ENCODE measurements around the gene TMEM119.

DNA sequence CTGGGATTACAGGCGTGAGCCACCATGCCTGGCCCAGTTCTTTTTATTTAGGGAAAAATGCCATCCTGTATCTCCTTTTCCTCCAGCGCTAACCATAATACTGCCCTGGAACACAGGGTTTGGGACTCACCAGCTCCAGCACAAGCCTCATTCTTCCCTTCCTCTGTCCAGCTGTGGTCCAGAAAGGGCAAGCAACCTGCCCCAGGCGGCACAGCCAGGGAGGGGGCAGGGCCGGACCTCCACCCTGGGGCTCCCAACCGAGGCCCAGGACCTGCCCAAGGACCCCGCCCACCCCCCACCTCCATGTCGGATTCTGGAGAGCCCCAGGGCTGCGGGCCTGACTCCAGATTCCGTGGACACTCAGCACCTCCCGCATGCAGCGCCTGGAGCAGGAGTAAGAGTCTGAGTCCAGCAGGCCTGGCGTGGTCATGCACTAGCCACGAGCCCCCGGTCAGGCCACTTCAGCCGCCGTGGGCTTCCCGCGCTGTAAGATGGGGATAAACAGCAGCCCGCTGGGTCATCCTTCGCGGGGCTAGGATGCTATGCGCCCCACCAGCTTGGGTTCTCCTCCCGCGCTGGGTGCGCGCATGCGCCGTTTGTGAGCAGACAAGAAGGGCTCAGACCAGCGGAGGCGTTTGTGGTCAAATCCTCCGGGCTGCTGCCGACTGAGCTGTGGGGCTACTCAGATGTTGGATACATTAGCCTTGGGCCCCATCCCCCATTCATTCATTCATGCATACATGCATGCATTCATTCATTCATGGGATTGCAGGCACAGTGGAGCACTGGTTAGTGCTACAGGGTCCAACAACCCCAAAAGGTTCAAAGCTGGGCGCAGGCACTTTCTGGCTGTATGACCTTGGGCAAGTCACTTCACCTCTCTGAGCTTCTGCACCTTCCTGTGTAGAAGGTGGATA, 16.3 kb downstream of the TMEM119 start:
- TF ChIP-seq, protein P1, sequence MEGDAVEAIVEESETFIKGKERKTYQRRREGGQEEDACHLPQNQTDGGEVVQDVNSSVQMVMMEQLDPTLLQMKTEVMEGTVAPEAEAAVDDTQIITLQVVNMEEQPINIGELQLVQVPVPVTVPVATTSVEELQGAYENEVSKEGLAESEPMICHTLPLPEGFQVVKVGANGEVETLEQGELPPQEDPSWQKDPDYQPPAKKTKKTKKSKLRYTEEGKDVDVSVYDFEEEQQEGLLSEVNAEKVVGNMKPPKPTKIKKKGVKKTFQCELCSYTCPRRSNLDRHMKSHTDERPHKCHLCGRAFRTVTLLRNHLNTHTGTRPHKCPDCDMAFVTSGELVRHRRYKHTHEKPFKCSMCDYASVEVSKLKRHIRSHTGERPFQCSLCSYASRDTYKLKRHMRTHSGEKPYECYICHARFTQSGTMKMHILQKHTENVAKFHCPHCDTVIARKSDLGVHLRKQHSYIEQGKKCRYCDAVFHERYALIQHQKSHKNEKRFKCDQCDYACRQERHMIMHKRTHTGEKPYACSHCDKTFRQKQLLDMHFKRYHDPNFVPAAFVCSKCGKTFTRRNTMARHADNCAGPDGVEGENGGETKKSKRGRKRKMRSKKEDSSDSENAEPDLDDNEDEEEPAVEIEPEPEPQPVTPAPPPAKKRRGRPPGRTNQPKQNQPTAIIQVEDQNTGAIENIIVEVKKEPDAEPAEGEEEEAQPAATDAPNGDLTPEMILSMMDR (IDR thresholded peaks at IDR 0.05) = no peak
- no peak for TF ChIP-seq POLR2A (IDR thresholded peaks at IDR 0.05)

All from adrenal gland (tissue), 5 donors.